ENCODE measurements around the gene CD59. TPM values are rescaled to one million over a fixed set of nuclear protein-coding genes. Genes with fewer than 3 reads are reported as not detected.

Gene CD59
- total RNA-seq, 1 experiment from 2014 or later = 170 TPM

DNA sequence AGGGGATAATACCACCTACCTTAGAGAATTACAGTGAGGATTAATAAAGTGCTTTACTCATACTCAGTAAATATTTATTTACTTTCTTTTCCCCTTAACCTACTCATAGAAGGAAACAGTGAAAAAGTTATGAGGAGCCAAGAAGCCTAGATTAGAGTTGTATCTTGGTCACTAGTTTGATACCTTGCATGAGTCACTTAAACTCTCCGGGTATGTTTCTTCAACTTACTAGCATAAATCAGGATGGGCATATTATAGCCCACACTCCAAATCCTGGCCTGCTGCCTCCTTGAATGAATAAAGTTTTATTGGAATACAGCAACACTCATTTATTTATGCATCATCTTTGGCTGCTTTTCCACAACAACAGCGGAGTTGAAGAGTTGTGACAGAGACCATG is 29.9 kb upstream of the CD59 start:
- H2AFZ ChIP-seq (ENCODE audit: low read length) = no peak overlapping the region
- H3K9me2 ChIP-seq (replicated peaks; ENCODE audit: low read length) = no peaks in the 10 kb centered on the region
- BruUV-seq (replicated peaks) = no TSS peak
- POLR2A ChIA-PET (ENCODE audit: unreplicated experiment) = no interaction called here
- no peak overlapping the region for H3K4me3 ChIP-seq (ENCODE audit: low read length)
- peaks cover 12% of the 10 kb centered on the region for H3K36me3 ChIP-seq (ENCODE audit: low read depth, low read length)
- no peaks in the 10 kb centered on the region for H3K27me3 ChIP-seq (ENCODE audit: low read length)
- no peaks in the 10 kb centered on the region for H4K20me1 ChIP-seq (ENCODE audit: low read length)
- H3K4me2 ChIP-seq (ENCODE audit: low read length) = no peak overlapping the region; the same call in 1 of the 2 replicates
- peaks cover 25% of the 10 kb centered on the region for H3K4me1 ChIP-seq (ENCODE audit: insufficient read depth, low read length)
- TF ChIP-seq, protein P1, sequence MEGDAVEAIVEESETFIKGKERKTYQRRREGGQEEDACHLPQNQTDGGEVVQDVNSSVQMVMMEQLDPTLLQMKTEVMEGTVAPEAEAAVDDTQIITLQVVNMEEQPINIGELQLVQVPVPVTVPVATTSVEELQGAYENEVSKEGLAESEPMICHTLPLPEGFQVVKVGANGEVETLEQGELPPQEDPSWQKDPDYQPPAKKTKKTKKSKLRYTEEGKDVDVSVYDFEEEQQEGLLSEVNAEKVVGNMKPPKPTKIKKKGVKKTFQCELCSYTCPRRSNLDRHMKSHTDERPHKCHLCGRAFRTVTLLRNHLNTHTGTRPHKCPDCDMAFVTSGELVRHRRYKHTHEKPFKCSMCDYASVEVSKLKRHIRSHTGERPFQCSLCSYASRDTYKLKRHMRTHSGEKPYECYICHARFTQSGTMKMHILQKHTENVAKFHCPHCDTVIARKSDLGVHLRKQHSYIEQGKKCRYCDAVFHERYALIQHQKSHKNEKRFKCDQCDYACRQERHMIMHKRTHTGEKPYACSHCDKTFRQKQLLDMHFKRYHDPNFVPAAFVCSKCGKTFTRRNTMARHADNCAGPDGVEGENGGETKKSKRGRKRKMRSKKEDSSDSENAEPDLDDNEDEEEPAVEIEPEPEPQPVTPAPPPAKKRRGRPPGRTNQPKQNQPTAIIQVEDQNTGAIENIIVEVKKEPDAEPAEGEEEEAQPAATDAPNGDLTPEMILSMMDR (conservative IDR thresholded peaks at IDR 0.05; ENCODE audit: low read depth, low read length) = no peak
- TF ChIP-seq EZH2 (IDR thresholded peaks at IDR 0.05; ENCODE audit: low read length, unreplicated experiment) (no peak), EZH2phosphoT487 (IDR thresholded peaks at IDR 0.05; ENCODE audit: borderline replicate concordance, low read length) (no peak)
- no peaks in the 10 kb centered on the region for H3F3A ChIP-seq (ENCODE audit: low read length, unreplicated experiment)
- peaks cover 12% of the 10 kb centered on the region for H3K79me2 ChIP-seq (ENCODE audit: low read length)
- H3K9ac ChIP-seq (ENCODE audit: low read length) = no peak overlapping the region
- intact Hi-C loops (cut with micrococcal nuclease) = no loop called here
- ATAC-seq (peak; percentile 93), DNase-seq (peak; percentile 52)
- CTCF ChIA-PET = no interaction called here
- H3K27ac ChIP-seq (ENCODE audit: low read length) = 0 out of 2 replicates have a peak overlapping the region, but pooled peaks have one; percentile 5
- no peaks in the 10 kb centered on the region for H3K9me3 ChIP-seq (ENCODE audit: low read length)

- H3K79me2 ChIP-seq (ENCODE audit: low read length) = no peaks in the 10 kb centered on the region
- CTCF ChIA-PET = no interaction called here
- no peak overlapping the region for H2AFZ ChIP-seq (ENCODE audit: low read length)
- H3K9ac ChIP-seq (ENCODE audit: low read length) = no peak overlapping the region
- no peak overlapping the region for H3K4me2 ChIP-seq (ENCODE audit: low read length)
- H3K9me3 ChIP-seq (ENCODE audit: low read length) = no peaks in the 10 kb centered on the region
- H3F3A ChIP-seq (ENCODE audit: low read length, unreplicated experiment) = no peaks in the 10 kb centered on the region
- H3K4me1 ChIP-seq (ENCODE audit: insufficient read depth, low read length) = peaks cover 11% of the 10 kb centered on the region
- H3K27me3 ChIP-seq (ENCODE audit: low read length) = no peaks in the 10 kb centered on the region
- peaks cover 7% of the 10 kb centered on the region; the same call in 1 of the 2 replicates for H3K36me3 ChIP-seq (ENCODE audit: low read depth, low read length)
- no TSS peak for BruUV-seq (replicated peaks)
- ATAC-seq (no peak), DNase-seq (no peak)
- intact Hi-C loops (cut with micrococcal nuclease) = no loop called here
- H3K27ac ChIP-seq (ENCODE audit: low read length) = no peak overlapping the region
- H3K4me3 ChIP-seq (ENCODE audit: low read length) = no peak overlapping the region
- no peaks in the 10 kb centered on the region for H3K9me2 ChIP-seq (replicated peaks; ENCODE audit: low read length)
- TF ChIP-seq EZH2phosphoT487 (IDR thresholded peaks at IDR 0.05; ENCODE audit: borderline replicate concordance, low read length) (no peak), EZH2 (IDR thresholded peaks at IDR 0.05; ENCODE audit: low read length, unreplicated experiment) (no peak)
- TF ChIP-seq, protein P1 (conservative IDR thresholded peaks at IDR 0.05; ENCODE audit: low read depth, low read length) = no peak
- H4K20me1 ChIP-seq (ENCODE audit: low read length) = no peaks in the 10 kb centered on the region
- POLR2A ChIA-PET (ENCODE audit: unreplicated experiment) = no interaction called here
These were observed 25.2 kb upstream of the CD59 start for GRCh38 chr11:33761471-33761870.

- 0 out of 2 replicates have a peak, but pooled peaks cover 8% of the 10 kb centered on the region for H3K36me3 ChIP-seq (ENCODE audit: low read depth, low read length)
- peak; percentile 50 for ATAC-seq
These were observed 17.2 kb upstream of the CD59 start for GRCh38 chr11:33753304-33753967.

More at GRCh38 chr11:33753304-33753967, 17.2 kb upstream of the CD59 start:
- Histone ChIP-seq H3K9me3 (ENCODE audit: low read length) (no peaks in the 10 kb centered on the region), H3K9me2 (replicated peaks; ENCODE audit: low read length) (no peaks in the 10 kb centered on the region), H3K9ac (ENCODE audit: low read length) (no peak overlapping the region), H3F3A (ENCODE audit: low read length, unreplicated experiment) (no peaks in the 10 kb centered on the region), H3K27me3 (ENCODE audit: low read length) (no peaks in the 10 kb centered on the region), H3K4me1 (ENCODE audit: insufficient read depth, low read length) (peaks cover 10% of the 10 kb centered on the region; the same call in 1 of the 2 replicates), H3K79me2 (ENCODE audit: low read length) (no peaks in the 10 kb centered on the region), H3K4me2 (ENCODE audit: low read length) (no peak overlapping the region), H3K27ac (ENCODE audit: low read length) (no peak overlapping the region), H4K20me1 (ENCODE audit: low read length) (no peaks in the 10 kb centered on the region), H3K4me3 (ENCODE audit: low read length) (no peak overlapping the region), H2AFZ (ENCODE audit: low read length) (no peak overlapping the region)
- intact Hi-C loops (cut with micrococcal nuclease) = no loop called here
- BruUV-seq (replicated peaks) = no TSS peak
- peak; percentile 21 for DNase-seq
- POLR2A ChIA-PET (ENCODE audit: unreplicated experiment) = interaction anchor here (0.9 kb wide), 1 partner anchor 52 kb away, joined by 3 read pairs; no protein-coding TSS in a partner anchor
- TF ChIP-seq EZH2phosphoT487 (IDR thresholded peaks at IDR 0.05; ENCODE audit: borderline replicate concordance, low read length) (no peak), EZH2 (IDR thresholded peaks at IDR 0.05; ENCODE audit: low read length, unreplicated experiment) (no peak)
- TF ChIP-seq, protein P1 (conservative IDR thresholded peaks at IDR 0.05; ENCODE audit: low read depth, low read length) = no peak
- CTCF ChIA-PET = no interaction called here

Data from PC-3 (cell line).